NCI-H748 treated with DMSO at 0.1 percent for 48 hours (cell line): Measurements from ENCODE around the gene AKR7A2.
"Not testable (repeated sequence)": the region's sequence is repeated elsewhere in the genome, so short reads cannot be mapped to it uniquely, and the experiment has no call there.

Experiments
- DNase-seq: peaks from one replicate; lab custom pipeline; 2025; lab: John Stamatoyannopoulos, UW

The AKR7A2 gene

GRCh38 chr1:19262047-19262446 lies 49.9 kb downstream of the AKR7A2 start:
- DNase-seq: no peak

GRCh38 chr1:19260211-19261138 lies 51.5 kb downstream of the AKR7A2 start:
- DNase-seq: no peak

DNA sequence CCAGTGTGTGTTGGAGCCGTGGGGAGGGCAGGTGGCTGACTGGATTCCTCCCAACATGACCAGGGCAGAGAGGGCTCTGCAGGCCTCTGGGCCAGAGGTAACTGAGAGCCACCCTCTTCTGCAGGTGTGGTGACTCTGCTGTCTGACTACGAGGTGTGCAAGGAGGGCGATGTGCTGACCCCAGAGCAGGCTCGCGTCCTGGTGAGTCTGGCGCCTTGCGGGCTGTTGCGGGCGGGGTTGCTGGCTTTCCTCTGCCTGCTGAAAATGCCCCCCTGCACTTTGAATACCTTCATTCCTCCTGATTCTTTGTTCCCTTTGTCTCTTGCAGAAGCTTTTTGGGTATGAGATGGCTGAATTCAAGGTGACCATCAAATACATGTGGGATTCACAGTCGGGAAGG lies 53.6 kb downstream of the AKR7A2 start:
- no peak for DNase-seq

GRCh38 chr1:19257178-19257914 lies 54.6 kb downstream of the AKR7A2 start:
- DNase-seq: no peak

GRCh38 chr1:19256301-19256700 lies 55.6 kb downstream of the AKR7A2 start:
- not testable (repeated sequence) for DNase-seq

DNA sequence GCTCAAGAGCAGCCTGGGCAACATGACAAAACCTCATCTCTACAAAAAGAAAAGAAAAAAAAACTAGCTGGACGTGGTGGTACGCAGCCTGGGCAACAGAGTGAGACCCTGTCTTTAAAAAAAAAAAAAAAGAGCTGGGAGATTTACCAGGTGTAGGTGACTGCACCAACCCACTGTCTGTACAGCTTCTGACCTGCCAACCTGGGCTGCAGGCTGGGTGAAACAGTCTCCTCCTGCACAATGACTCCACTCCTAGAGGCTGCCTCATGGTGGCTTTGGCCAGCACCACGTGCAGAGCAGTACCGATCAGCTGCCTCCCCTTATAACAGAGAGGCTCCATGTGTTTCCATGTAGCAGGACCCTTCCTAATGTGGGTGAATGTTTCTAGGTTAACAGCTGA lies 56.7 kb downstream of the AKR7A2 start:
- no peak for DNase-seq

- DNase-seq: no peak
These were observed 57.5 kb downstream of the AKR7A2 start for GRCh38 chr1:19254416-19254815.
